PFSK-1 (cell line): ENCODE measurements around the gene GFOD1.

Experiments
- FOXP2 ChIP-seq: optimal IDR thresholded peaks from 2 replicates; pipeline ENCODE3; 2011; ENCODE audit warnings: borderline replicate concordance, control low read depth, inconsistent platforms; ENCODE audit not compliant: insufficient read depth; ENCODE audit errors: extremely low read length, extremely low read depth
- POLR2AphosphoS5 ChIP-seq: IDR thresholded peaks from 2 replicates; pipeline ENCODE4 v1.6.1; 2012; ENCODE audit warnings: low read depth, mild to moderate bottlenecking, control low read depth, low read length, moderate library complexity
- SIN3A ChIP-seq: IDR thresholded peaks from 2 replicates; pipeline ENCODE4 v1.6.1; 2012; ENCODE audit warnings: mild to moderate bottlenecking, low read length, moderate library complexity, borderline replicate concordance; ENCODE audit not compliant: insufficient read depth
- TAF1 ChIP-seq: IDR thresholded peaks from 2 replicates; pipeline ENCODE4 v1.6.1; 2012; ENCODE audit warnings: low read length, control low read depth, borderline replicate concordance; ENCODE audit not compliant: insufficient read depth
- TF ChIP-seq, protein P1 (sequence below), 2 experiments: IDR thresholded peaks; 2 replicates each; pipeline versions ENCODE4 v1.6.1 to v1.8.0; 2011 to 2012; ENCODE audit warnings: low read depth in 2 of 2, low read length in 2 of 2, control low read depth in 1 of 2, inconsistent platforms in 1 of 2, mild to moderate bottlenecking in 1 of 2, moderate library complexity in 1 of 2; ENCODE audit not compliant: insufficient read depth in 1 of 2

Gene GFOD1

DNA sequence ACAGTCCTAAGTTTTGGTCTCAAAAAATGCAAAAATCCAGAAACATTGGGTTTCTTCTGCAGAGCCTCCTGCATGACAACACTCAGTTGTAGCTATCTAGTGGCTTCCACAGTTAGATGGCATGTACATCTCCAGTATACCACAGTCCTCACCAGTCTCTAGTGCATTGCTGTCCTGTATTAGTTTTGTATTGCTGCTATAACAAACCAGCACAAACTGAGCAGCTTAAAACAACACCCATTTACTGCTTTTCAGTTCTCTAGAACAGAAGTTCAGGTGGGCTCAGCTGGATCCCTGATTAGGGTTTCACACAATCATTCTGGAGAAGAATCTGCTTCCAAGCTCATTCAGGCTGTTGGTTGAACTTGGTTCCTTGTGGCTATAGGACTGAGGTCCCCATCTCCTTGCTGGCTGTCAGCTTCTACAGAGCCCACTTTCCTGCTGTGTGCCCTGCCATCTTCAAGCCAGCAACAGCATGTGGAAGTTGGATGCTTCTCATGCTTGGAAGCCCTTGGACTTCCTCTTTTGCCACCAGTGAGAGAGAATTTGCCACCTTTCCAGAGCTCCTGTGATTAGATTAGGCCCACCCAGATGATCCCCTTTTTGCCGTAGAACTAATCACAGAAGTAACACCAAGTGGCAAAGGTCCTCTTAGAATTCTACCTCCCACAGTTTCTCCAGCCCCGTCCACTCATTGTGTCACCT lies 110.2 kb downstream of the GFOD1 start:
- TF ChIP-seq POLR2AphosphoS5 (no peak), TAF1 (no peak), SIN3A (no peak), FOXP2 (no peak)
- TF ChIP-seq, protein P1, sequence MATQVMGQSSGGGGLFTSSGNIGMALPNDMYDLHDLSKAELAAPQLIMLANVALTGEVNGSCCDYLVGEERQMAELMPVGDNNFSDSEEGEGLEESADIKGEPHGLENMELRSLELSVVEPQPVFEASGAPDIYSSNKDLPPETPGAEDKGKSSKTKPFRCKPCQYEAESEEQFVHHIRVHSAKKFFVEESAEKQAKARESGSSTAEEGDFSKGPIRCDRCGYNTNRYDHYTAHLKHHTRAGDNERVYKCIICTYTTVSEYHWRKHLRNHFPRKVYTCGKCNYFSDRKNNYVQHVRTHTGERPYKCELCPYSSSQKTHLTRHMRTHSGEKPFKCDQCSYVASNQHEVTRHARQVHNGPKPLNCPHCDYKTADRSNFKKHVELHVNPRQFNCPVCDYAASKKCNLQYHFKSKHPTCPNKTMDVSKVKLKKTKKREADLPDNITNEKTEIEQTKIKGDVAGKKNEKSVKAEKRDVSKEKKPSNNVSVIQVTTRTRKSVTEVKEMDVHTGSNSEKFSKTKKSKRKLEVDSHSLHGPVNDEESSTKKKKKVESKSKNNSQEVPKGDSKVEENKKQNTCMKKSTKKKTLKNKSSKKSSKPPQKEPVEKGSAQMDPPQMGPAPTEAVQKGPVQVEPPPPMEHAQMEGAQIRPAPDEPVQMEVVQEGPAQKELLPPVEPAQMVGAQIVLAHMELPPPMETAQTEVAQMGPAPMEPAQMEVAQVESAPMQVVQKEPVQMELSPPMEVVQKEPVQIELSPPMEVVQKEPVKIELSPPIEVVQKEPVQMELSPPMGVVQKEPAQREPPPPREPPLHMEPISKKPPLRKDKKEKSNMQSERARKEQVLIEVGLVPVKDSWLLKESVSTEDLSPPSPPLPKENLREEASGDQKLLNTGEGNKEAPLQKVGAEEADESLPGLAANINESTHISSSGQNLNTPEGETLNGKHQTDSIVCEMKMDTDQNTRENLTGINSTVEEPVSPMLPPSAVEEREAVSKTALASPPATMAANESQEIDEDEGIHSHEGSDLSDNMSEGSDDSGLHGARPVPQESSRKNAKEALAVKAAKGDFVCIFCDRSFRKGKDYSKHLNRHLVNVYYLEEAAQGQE (IDR thresholded peaks at IDR 0.05; ENCODE audit: insufficient read depth in 1 of 2, low read depth in 2 of 2, low read length in 2 of 2) = no peak

DNA sequence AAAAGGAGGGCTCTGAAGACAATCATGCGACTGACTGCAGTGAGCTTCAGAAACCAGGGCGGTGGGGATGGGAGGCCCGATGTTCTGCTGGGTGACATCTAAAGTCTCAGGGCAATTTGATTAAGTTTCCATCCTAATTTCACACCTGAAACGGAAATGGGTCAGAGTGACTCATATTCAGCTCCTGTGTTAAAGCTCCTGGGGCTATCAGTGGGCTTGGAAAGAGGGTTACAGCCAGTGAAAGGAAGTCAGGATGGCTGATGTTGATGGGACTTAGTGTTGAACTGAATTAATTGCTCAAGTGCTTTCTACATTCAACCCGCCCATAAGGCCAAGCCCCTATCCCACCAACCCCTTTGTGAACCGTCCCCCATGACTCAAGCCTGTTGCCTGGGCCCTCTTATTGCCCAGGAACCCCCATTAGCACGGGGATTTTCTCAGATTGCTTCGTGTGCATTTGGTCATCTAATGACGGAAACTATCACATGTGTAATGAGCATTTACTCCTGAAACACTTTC lies 112.0 kb downstream of the GFOD1 start:
- TF ChIP-seq, protein P1 (IDR thresholded peaks at IDR 0.05; ENCODE audit: insufficient read depth in 1 of 2, low read depth in 2 of 2, low read length in 2 of 2) = no peak
- TF ChIP-seq SIN3A (no peak), FOXP2 (no peak), POLR2AphosphoS5 (no peak), TAF1 (no peak)

DNA sequence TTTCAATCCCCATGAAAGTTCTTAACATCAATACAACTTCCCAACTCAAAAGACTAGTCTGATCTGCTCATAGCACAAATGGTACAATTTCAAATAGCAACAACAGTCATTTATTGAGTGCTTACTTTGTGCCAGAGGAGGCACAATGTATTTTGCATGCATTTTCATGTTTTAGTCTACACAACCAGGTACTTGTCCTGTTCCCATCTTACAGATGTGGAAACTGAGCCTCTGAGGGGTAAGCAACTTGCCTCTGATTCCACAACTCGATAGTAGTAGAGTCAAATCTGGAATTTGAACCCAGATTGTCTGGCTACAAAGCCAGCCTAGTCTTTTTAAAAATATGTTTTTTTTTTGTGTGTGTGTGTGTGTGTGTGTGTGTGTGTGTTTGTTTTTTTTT lies 113.5 kb downstream of the GFOD1 start:
- no peak for TF ChIP-seq FOXP2
- TF ChIP-seq SIN3A = no peak
- TF ChIP-seq, protein P1 (IDR thresholded peaks at IDR 0.05; ENCODE audit: insufficient read depth in 1 of 2, low read depth in 2 of 2, low read length in 2 of 2) = no peak
- no peak for TF ChIP-seq TAF1
- TF ChIP-seq POLR2AphosphoS5 = no peak

DNA sequence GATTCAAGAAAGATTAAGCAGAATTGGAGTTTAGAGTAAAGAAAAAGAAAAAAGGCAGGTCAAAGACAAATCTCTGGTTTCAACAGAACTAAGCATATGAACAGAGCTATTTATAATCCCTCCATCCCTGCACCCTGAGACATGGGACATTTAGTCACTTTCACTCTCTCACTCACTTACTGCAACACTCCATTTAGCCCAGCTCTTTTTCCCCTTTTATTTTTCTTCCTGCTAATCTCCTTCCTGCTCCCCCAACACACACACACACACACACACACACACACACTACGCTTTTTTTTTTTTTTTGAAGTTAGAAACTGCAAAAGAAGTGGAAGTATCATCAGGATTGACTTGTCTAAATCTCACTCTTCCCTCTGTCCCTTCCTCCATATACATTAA lies 113.9 kb downstream of the GFOD1 start:
- no peak for TF ChIP-seq TAF1

DNA sequence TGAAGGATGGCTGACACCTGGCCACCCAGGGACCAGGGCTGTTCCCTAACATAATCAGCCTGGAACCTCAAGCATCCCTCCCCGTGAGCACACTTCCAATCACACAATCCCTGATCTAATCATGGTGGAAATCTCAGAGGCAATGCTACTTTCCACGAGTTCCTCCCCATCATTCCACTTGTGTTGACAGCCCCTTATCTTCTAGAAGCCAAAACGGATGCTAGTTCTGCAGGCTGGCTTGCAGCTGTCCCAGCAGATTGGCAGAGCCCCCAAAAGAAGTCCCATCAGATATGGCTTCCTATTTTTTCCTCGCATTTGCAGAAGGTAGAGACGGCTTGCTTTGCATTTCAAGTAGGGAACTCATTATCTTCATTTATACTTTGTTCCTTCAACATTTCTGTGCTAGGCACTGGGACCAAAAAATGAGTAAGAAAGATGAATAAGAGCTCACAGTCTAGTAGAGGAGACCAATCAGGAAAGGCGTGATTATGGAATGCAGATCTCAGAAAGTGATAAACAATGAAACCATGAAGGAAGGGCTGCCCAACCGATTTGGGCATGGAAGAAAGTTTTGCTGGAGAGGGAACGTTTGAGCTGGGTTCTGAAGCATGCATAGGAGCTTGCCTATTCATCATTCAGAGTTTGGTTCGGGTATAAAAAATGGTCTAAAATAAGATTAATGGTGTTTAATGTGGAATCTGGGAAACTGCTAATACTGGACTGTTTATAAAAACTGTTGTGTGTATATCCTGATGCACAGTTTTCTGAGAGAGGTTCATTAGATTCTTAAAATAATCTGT lies 114.5 kb downstream of the GFOD1 start:
- no peak for TF ChIP-seq SIN3A
- no peak for TF ChIP-seq FOXP2
- TF ChIP-seq, protein P1 (IDR thresholded peaks at IDR 0.05; ENCODE audit: insufficient read depth in 1 of 2, low read depth in 2 of 2, low read length in 2 of 2) = no peak
- no peak for TF ChIP-seq POLR2AphosphoS5
- TF ChIP-seq TAF1 = no peak
